Measurements from ENCODE around the gene ABHD12B. TPM values are rescaled to one million over a fixed set of nuclear protein-coding genes. Genes with fewer than 3 reads are reported as not detected.

ABHD12B gene
- total RNA-seq, 4 donors from 2014 or later, result 20.9 to 77.3 (median 36.2) TPM

DNA sequence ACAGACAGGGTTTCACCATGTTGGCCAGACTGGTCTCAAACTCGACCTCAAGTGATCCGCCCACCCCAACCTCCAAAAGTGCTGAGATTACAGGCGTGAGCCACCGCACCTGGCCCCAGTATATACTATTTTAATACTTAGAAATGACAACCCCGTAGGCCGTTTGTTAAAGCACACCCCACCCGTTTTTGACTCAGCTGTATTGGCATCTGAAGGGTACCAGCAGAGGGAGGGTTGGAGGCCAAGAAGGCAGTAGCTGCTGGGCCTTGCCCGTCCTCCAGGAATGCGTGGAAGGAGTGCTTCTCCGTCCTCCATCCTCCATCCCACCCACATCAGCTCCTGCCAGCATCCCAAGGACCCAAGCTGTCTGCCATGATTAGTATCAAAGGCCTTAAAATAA is 34.6 kb upstream of the ABHD12B start:
- no peak for DNase-seq (ENCODE audit: low spot score in 2 of 2)
- TF ChIP-seq, protein P1, sequence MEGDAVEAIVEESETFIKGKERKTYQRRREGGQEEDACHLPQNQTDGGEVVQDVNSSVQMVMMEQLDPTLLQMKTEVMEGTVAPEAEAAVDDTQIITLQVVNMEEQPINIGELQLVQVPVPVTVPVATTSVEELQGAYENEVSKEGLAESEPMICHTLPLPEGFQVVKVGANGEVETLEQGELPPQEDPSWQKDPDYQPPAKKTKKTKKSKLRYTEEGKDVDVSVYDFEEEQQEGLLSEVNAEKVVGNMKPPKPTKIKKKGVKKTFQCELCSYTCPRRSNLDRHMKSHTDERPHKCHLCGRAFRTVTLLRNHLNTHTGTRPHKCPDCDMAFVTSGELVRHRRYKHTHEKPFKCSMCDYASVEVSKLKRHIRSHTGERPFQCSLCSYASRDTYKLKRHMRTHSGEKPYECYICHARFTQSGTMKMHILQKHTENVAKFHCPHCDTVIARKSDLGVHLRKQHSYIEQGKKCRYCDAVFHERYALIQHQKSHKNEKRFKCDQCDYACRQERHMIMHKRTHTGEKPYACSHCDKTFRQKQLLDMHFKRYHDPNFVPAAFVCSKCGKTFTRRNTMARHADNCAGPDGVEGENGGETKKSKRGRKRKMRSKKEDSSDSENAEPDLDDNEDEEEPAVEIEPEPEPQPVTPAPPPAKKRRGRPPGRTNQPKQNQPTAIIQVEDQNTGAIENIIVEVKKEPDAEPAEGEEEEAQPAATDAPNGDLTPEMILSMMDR (IDR thresholded peaks at IDR 0.05), result no peak
- TF ChIP-seq POLR2A (IDR thresholded peaks at IDR 0.05), result no peak
- WGBS, 2 donors, result 75 to 78% methylated on average over 10 of the region's 10 CpGs
- intact Hi-C loops (cut with DNase I; ENCODE audit: low total_unique reads), result loop anchor here (5.0 kb wide), 1 partner anchor 365 kb away; no protein-coding TSS in a partner anchor
- H3K4me3 ChIP-seq (ENCODE audit: low read depth, poor library complexity, severe bottlenecking), result no peak overlapping the region

DNA sequence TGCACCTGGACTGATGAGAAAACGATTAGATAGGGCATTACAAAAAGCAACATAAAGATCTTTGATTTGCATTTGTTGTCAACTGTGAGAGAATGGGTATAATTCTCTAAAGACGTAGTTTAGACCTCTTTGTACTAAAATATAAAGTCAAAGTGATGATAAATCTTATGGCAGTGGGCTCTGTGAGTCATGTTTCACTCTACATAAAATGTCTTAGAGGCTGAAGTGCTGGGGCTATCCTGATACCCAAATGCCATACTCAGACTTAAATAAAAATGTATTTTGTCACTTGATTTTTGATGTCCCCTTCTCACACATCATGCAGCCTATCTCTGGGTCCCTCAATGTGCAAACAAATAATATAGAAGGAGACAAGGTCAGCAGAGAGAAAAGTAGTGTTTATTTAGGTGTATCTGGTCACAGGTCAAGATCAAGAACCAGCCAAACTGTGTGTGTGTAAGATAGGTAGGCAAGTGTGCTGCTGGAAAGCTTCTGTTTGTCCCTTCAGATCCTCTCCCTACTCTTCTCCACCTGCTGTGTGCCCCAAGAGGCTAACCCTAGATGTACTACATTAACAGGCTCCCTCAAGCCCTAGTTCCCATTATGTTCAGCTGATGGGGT is 33.9 kb upstream of the ABHD12B start:
- TF ChIP-seq, protein P1 (IDR thresholded peaks at IDR 0.05), result no peak
- no peak for TF ChIP-seq POLR2A (IDR thresholded peaks at IDR 0.05)
- no peak for DNase-seq (ENCODE audit: low spot score in 2 of 2)
- intact Hi-C loops (cut with DNase I; ENCODE audit: low total_unique reads), result loop anchor here (5.0 kb wide), 1 partner anchor 364 kb away; no protein-coding TSS in a partner anchor
- WGBS, 2 donors, result 86 to 90% methylated on average over 2 of the region's 2 CpGs
- no peak overlapping the region for H3K4me3 ChIP-seq (ENCODE audit: low read depth, poor library complexity, severe bottlenecking)

DNA sequence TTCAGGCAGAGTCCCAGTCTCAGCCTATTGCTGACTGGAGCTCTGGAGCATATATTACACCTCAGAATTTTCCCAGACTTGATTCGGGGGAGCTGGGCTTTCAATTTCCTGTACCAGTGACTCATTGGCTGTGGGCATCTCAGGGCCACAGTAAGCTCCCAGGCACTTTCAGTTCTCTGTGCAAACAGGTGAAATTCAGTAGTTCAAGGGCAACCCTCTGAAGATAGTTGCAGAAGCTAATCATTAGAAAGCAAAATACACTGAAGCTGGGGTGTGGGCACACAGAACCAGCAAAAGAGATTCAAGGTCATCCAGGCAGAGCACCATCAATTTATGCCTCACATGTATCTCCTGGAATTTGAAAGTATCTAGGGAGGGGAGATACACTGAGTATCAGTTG is 32.8 kb upstream of the ABHD12B start:
- H3K4me3 ChIP-seq (ENCODE audit: low read depth, poor library complexity, severe bottlenecking), result no peak overlapping the region
- intact Hi-C loops (cut with DNase I; ENCODE audit: low total_unique reads), result loop anchor here (5.0 kb wide), 1 partner anchor 363 kb away; no protein-coding TSS in a partner anchor
- no peak for DNase-seq (ENCODE audit: low spot score in 2 of 2)
- TF ChIP-seq, protein P1 (IDR thresholded peaks at IDR 0.05), result no peak
- no peak for TF ChIP-seq POLR2A (IDR thresholded peaks at IDR 0.05)
- WGBS, 2 donors, result 48 to 59% methylated on average over 1 of the region's 1 CpG

DNA sequence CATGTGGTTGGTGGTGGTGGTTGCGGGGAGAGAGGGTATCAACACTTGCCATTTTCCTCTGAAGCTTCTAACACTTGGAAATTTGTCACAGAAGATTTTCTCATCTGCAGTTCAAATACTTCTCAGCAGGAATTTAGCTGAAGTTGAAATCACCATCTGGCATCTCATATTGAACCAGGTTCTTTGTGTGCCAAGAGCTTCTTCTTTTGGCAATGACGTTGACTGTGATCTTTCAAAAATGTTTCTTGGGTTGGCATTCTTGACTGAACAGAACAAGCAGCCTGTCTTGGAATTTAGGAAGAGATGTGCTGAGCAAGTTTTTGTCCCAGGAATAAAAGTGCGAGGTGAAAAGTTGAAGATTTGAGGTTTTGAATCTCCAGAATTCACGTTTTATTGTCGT is 32.2 kb upstream of the ABHD12B start:
- TF ChIP-seq POLR2A (IDR thresholded peaks at IDR 0.05), result no peak
- TF ChIP-seq, protein P1 (IDR thresholded peaks at IDR 0.05), result no peak
- no peak overlapping the region for H3K4me3 ChIP-seq (ENCODE audit: low read depth, poor library complexity, severe bottlenecking)
- 64 to 75% methylated on average over 5 of the region's 5 CpGs for WGBS, 2 donors
- no peak for DNase-seq (ENCODE audit: low spot score in 2 of 2)
- intact Hi-C loops (cut with DNase I; ENCODE audit: low total_unique reads), result loop anchor here (5.0 kb wide), 1 partner anchor 363 kb away; no protein-coding TSS in a partner anchor

DNA sequence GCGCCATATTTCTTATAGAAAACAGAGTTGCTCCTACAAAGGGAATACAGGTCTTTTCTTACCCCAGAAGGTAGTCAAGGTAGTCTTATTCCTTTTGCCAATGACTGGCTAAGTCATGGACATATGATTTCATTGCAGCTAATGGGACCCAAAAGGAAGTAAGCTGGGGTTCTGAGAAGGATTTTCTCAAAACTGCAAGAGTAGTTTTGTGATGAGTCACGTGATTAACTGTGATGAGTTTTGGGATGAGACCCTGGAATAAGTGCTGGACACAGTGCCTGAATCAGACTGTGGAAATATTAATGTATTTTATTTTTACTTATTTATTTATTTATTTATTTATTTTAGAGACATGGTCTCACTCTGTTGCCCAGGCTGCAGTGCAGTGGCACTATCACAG is 27.5 kb upstream of the ABHD12B start:
- TF ChIP-seq POLR2A (IDR thresholded peaks at IDR 0.05), result no peak
- TF ChIP-seq, protein P1 (IDR thresholded peaks at IDR 0.05), result no peak
- intact Hi-C loops (cut with DNase I; ENCODE audit: low total_unique reads), result no loop called here
- no peak for DNase-seq (ENCODE audit: low spot score in 2 of 2)
- 94 to 96% methylated on average over 2 of the region's 2 CpGs for WGBS, 2 donors
- H3K4me3 ChIP-seq (ENCODE audit: low read depth, poor library complexity, severe bottlenecking), result no peak overlapping the region

DNA sequence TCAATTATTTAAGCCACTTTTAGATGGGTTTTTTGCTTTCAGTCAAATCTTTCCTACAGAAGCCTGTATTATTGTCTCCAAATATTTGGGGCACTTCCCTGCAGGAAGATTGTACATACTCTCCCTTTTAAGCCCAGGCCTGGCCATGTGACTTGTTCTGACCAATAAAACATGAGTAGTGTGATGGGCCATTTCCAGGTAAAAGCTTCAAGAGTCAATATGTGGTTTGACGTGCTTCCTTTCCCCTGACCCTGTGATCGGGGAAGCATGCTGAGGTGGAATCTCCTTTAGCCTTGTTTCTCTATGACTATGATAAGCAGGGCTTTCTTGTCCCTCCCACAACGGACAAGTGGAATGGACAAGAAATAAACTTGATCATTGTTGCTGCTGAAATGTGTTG is 26.7 kb upstream of the ABHD12B start:
- no peak for DNase-seq (ENCODE audit: low spot score in 2 of 2)
- H3K4me3 ChIP-seq (ENCODE audit: low read depth, poor library complexity, severe bottlenecking), result no peak overlapping the region
- TF ChIP-seq, protein P1 (IDR thresholded peaks at IDR 0.05), result no peak
- TF ChIP-seq POLR2A (IDR thresholded peaks at IDR 0.05), result no peak
- intact Hi-C loops (cut with DNase I; ENCODE audit: low total_unique reads), result no loop called here
- WGBS, 2 donors, result 92 to 95% methylated on average over 3 of the region's 3 CpGs

Data from lower leg skin (tissue), 4 donors.